Measurements from ENCODE around the gene LARP4B. TPM values are rescaled to one million over a fixed set of nuclear protein-coding genes. Genes with fewer than 3 reads are reported as not detected.

The LARP4B gene
- total RNA-seq, 2 experiments from 2014 or later, result 66.7 to 69.3 TPM

GRCh38 chr10:916716-917415 is 14.6 kb downstream of the LARP4B start:
- H3K27ac Mint-ChIP-seq, result no peak overlapping the region
- peaks cover 19% of the 10 kb centered on the region for H3K4me1 Mint-ChIP-seq (ENCODE audit: low read depth)
- peaks cover 22% of the 10 kb centered on the region for H3K36me3 Mint-ChIP-seq (ENCODE audit: low read depth)
- CTCF ChIA-PET, result no interaction called here
- no peak for DNase-seq
- no peak overlapping the region for H3K4me3 Mint-ChIP-seq
- no peaks in the 10 kb centered on the region for H3K9me3 Mint-ChIP-seq
- intact Hi-C loops (cut with micrococcal nuclease), result no loop called here
- H3K27me3 Mint-ChIP-seq (ENCODE audit: low read depth), result no peaks in the 10 kb centered on the region

DNA sequence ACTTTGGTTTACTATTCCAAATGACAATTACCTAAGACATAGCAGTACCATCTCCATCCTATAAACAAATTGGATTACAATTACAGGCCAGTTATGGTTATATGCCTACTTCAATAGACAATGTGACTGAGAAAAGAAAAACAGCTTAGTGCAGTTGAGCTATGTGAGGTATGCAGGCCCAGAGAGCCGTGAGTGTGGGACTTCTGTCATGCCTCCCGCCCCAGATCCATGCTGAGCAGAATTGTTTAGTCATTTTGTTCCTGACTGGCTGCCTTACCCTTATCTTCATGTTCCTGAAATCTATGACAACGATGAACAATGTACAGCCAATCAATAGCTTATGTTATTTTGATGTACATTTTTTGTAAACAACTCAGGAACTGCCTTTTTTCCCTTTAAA is 21.7 kb downstream of the LARP4B start:
- no peak overlapping the region for H3K27ac Mint-ChIP-seq
- no peaks in the 10 kb centered on the region for H3K27me3 Mint-ChIP-seq (ENCODE audit: low read depth)
- peaks cover 21% of the 10 kb centered on the region for H3K36me3 Mint-ChIP-seq (ENCODE audit: low read depth)
- H3K4me3 Mint-ChIP-seq, result no peak overlapping the region
- CTCF ChIA-PET, result no interaction called here
- intact Hi-C loops (cut with micrococcal nuclease), result no loop called here
- H3K9me3 Mint-ChIP-seq, result no peaks in the 10 kb centered on the region
- DNase-seq, result no peak
- peaks cover 25% of the 10 kb centered on the region for H3K4me1 Mint-ChIP-seq (ENCODE audit: low read depth)

DNA sequence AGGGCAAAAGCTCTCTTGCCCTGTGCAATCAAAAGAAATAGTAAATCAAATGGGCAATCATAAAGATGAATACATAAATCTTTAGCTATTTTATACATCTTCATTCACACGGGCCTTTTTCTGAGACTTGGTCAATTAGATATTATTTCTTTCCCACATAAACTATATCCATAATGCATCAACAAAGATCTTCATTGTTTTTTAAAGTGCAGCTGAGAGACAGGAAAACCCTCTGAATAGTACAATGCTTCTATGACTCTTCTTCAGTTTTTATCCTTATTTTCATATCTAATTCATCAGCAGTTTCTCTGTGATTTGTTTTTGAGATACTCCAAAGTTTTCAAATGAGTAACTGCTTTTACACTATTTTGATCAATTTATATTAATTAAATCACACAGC is 25.5 kb downstream of the LARP4B start:
- no peaks in the 10 kb centered on the region for H3K27me3 Mint-ChIP-seq (ENCODE audit: low read depth)
- CTCF ChIA-PET, result interaction anchor here (0.6 kb wide), 1 partner anchor 145 kb away, joined by 3 read pairs; no protein-coding TSS in a partner anchor
- DNase-seq, result no peak
- intact Hi-C loops (cut with micrococcal nuclease), result no loop called here
- H3K4me3 Mint-ChIP-seq, result no peak overlapping the region
- H3K36me3 Mint-ChIP-seq (ENCODE audit: low read depth), result peaks cover 29% of the 10 kb centered on the region
- H3K27ac Mint-ChIP-seq, result no peak overlapping the region
- no peaks in the 10 kb centered on the region for H3K9me3 Mint-ChIP-seq
- H3K4me1 Mint-ChIP-seq (ENCODE audit: low read depth), result peaks cover 40% of the 10 kb centered on the region

- intact Hi-C loops (cut with micrococcal nuclease), result no loop called here
- H3K4me1 Mint-ChIP-seq (ENCODE audit: low read depth), result peaks cover 39% of the 10 kb centered on the region
- H3K36me3 Mint-ChIP-seq (ENCODE audit: low read depth), result peaks cover 29% of the 10 kb centered on the region
- H3K9me3 Mint-ChIP-seq, result no peaks in the 10 kb centered on the region
- no peak overlapping the region for H3K4me3 Mint-ChIP-seq
- CTCF ChIA-PET, result interaction anchor here (0.6 kb wide), 1 partner anchor 146 kb away, joined by 3 read pairs; no protein-coding TSS in a partner anchor
- no peak for DNase-seq
- no peak overlapping the region for H3K27ac Mint-ChIP-seq
- no peaks in the 10 kb centered on the region for H3K27me3 Mint-ChIP-seq (ENCODE audit: low read depth)
Measured at GRCh38 chr10:905503-905902, 26.0 kb downstream of the LARP4B start.

- Mint-ChIP-seq H3K4me1 (ENCODE audit: low read depth) (peaks cover 42% of the 10 kb centered on the region), H3K27ac (no peak overlapping the region), H3K36me3 (ENCODE audit: low read depth) (peaks cover 25% of the 10 kb centered on the region), H3K4me3 (no peak overlapping the region), H3K27me3 (ENCODE audit: low read depth) (no peaks in the 10 kb centered on the region), H3K9me3 (no peaks in the 10 kb centered on the region)
- DNase-seq, result no peak
- CTCF ChIA-PET, result no interaction called here
- intact Hi-C loops (cut with micrococcal nuclease), result no loop called here
Measured at GRCh38 chr10:904403-904802, 27.1 kb downstream of the LARP4B start.

DNA sequence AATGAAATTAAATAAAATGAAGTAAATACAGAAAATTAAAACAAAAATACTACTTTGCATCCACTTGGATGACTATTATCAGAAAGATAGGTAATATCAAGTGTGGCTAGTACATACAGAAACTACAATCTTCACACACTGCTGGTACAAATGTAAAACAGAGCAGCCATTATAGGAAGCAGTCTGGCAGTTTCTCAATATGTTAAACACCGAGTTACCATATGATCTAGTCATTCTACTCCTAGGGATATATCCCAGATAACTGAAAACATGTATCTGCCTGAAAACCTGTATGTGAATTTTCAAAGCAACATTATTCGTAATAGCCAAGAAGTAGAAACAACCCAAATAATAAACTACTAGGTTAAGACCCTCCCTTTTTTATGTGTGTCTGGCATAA is 33.4 kb downstream of the LARP4B start:
- no peaks in the 10 kb centered on the region for H3K27me3 Mint-ChIP-seq (ENCODE audit: low read depth)
- H3K27ac Mint-ChIP-seq, result no peak overlapping the region
- H3K36me3 Mint-ChIP-seq (ENCODE audit: low read depth), result peaks cover 6% of the 10 kb centered on the region
- CTCF ChIA-PET, result no interaction called here
- intact Hi-C loops (cut with micrococcal nuclease), result no loop called here
- H3K4me3 Mint-ChIP-seq, result no peak overlapping the region
- no peak for DNase-seq
- no peaks in the 10 kb centered on the region for H3K9me3 Mint-ChIP-seq
- H3K4me1 Mint-ChIP-seq (ENCODE audit: low read depth), result peaks cover 46% of the 10 kb centered on the region

GRCh38 chr10:896982-897381 is 34.5 kb downstream of the LARP4B start:
- peaks cover 42% of the 10 kb centered on the region for H3K4me1 Mint-ChIP-seq (ENCODE audit: low read depth)
- no peaks in the 10 kb centered on the region for H3K9me3 Mint-ChIP-seq
- H3K4me3 Mint-ChIP-seq, result no peak overlapping the region
- H3K36me3 Mint-ChIP-seq (ENCODE audit: low read depth), result peaks cover 5% of the 10 kb centered on the region
- no peak for DNase-seq
- H3K27me3 Mint-ChIP-seq (ENCODE audit: low read depth), result no peaks in the 10 kb centered on the region
- CTCF ChIA-PET, result no interaction called here
- intact Hi-C loops (cut with micrococcal nuclease), result no loop called here
- H3K27ac Mint-ChIP-seq, result no peak overlapping the region

GRCh38 chr10:895324-895723 is 36.2 kb downstream of the LARP4B start:
- intact Hi-C loops (cut with micrococcal nuclease), result no loop called here
- Mint-ChIP-seq H3K27ac (no peak overlapping the region), H3K9me3 (no peaks in the 10 kb centered on the region), H3K4me1 (ENCODE audit: low read depth) (peaks cover 33% of the 10 kb centered on the region), H3K27me3 (ENCODE audit: low read depth) (no peaks in the 10 kb centered on the region), H3K4me3 (no peak overlapping the region), H3K36me3 (ENCODE audit: low read depth) (no peaks in the 10 kb centered on the region)
- no peak for DNase-seq
- CTCF ChIA-PET, result no interaction called here

DNA sequence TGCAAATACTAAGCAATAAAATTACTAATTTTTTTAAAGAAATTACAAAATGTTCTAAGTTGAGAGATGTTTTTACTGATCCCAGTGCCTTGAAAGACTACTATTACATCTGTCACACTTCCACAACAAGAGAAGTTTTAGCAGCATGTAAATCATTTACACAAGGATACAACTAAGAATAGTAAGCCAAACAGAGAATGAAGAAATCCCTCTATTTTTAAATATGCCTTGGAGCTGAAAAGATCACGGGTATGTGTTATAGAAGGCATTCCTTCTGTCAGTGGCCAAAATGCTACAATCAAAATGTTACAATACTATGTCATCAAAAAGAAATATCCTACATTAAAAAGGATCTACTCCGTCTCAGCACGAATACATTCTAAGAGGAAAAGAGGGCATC is 52.6 kb downstream of the LARP4B start:
- Mint-ChIP-seq H3K4me1 (ENCODE audit: low read depth) (peaks cover 3% of the 10 kb centered on the region), H3K36me3 (ENCODE audit: low read depth) (peaks cover 40% of the 10 kb centered on the region), H3K27ac (no peak overlapping the region), H3K9me3 (no peaks in the 10 kb centered on the region), H3K27me3 (ENCODE audit: low read depth) (no peaks in the 10 kb centered on the region), H3K4me3 (no peak overlapping the region)
- intact Hi-C loops (cut with micrococcal nuclease), result no loop called here
- CTCF ChIA-PET, result no interaction called here
- no peak for DNase-seq

DNA sequence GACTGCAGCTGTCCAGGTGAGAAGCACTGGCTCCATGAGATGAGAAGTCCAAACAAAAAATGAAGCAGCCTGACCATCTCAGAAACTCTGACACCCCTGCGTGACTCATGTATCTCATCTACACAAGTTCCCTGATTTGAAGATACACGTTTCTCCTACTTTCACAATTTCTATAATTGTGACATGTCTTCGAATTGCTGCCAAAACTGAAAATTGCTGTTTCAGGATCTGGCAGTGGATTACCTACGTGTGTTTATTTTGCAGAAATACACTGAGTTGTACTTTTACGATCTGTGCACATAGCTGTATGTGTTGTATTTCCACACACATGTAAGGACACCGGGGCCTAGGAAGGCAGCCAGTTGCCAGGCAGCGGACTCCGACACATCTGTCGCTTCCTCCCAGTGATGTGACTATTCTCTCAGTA is 53.2 kb downstream of the LARP4B start:
- Mint-ChIP-seq H3K27me3 (ENCODE audit: low read depth) (no peaks in the 10 kb centered on the region), H3K4me3 (no peak overlapping the region), H3K27ac (no peak overlapping the region), H3K36me3 (ENCODE audit: low read depth) (peaks cover 38% of the 10 kb centered on the region), H3K4me1 (ENCODE audit: low read depth) (peaks cover 3% of the 10 kb centered on the region), H3K9me3 (no peaks in the 10 kb centered on the region)
- intact Hi-C loops (cut with micrococcal nuclease), result no loop called here
- CTCF ChIA-PET, result no interaction called here
- no peak for DNase-seq

GRCh38 chr10:876438-876837 is 55.1 kb downstream of the LARP4B start:
- CTCF ChIA-PET, result no interaction called here
- Mint-ChIP-seq H3K9me3 (no peaks in the 10 kb centered on the region), H3K36me3 (ENCODE audit: low read depth) (peaks cover 42% of the 10 kb centered on the region), H3K4me3 (no peak overlapping the region), H3K4me1 (ENCODE audit: low read depth) (peaks cover 6% of the 10 kb centered on the region), H3K27ac (no peak overlapping the region), H3K27me3 (ENCODE audit: low read depth) (no peaks in the 10 kb centered on the region)
- intact Hi-C loops (cut with micrococcal nuclease), result no loop called here
- no peak for DNase-seq

DNA sequence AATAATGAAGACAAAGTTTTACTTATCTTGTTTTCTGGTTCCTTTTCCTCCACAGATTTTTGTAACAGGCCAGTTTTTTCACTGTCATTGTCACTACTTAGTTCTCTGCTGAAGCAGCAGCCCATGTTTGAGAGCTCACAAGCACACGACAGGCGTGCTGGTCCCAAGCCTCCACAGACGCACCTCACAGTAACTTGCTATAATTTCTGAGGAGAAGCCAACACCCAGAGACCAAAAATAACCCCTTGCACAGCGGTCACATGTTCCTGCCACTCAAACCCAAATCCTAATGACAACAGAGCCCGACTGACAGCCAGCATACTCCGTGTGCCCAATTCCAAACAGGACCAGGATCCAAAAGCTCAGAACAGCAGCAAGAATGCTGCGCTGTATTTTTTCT is 58.5 kb downstream of the LARP4B start:
- H3K4me1 Mint-ChIP-seq (ENCODE audit: low read depth), result peaks cover 22% of the 10 kb centered on the region
- no peaks in the 10 kb centered on the region for H3K9me3 Mint-ChIP-seq
- intact Hi-C loops (cut with micrococcal nuclease), result no loop called here
- no peak for DNase-seq
- no peaks in the 10 kb centered on the region for H3K27me3 Mint-ChIP-seq (ENCODE audit: low read depth)
- H3K36me3 Mint-ChIP-seq (ENCODE audit: low read depth), result peaks cover 37% of the 10 kb centered on the region
- no peak overlapping the region for H3K27ac Mint-ChIP-seq
- CTCF ChIA-PET, result no interaction called here
- H3K4me3 Mint-ChIP-seq, result no peak overlapping the region

GRCh38 chr10:871951-872403 is 59.5 kb downstream of the LARP4B start:
- Mint-ChIP-seq H3K4me3 (no peak overlapping the region), H3K9me3 (no peaks in the 10 kb centered on the region), H3K4me1 (ENCODE audit: low read depth) (peaks cover 24% of the 10 kb centered on the region), H3K27me3 (ENCODE audit: low read depth) (no peaks in the 10 kb centered on the region), H3K27ac (no peak overlapping the region), H3K36me3 (ENCODE audit: low read depth) (peaks cover 34% of the 10 kb centered on the region)
- DNase-seq, result no peak
- intact Hi-C loops (cut with micrococcal nuclease), result no loop called here
- CTCF ChIA-PET, result no interaction called here

Measured in activated naive CD4-positive, alpha-beta T cell treated with anti-CD3 and anti-CD28 coated beads for 36 hours (primary cell).